Ovary (tissue), 3 donors: ENCODE data around the gene ASIC2.

Source experiments
- POLR2A ChIP-seq: fragments of 450-650 bp; IDR thresholded peaks from one replicate; pipeline ENCODE4 v1.6.1; 2017; ENCODE audit warnings: antibody characterized with exemption, mild to moderate bottlenecking, moderate library complexity
- TF ChIP-seq, protein P1 (sequence below), 3 donors: fragments of 450-650 bp in 2 of 3; fragments of 200-600 bp in 1 of 3; IDR thresholded peaks; one replicate each; pipeline versions ENCODE4 v1.5.1 to v1.8.0; 2016 to 2022; ENCODE audit warnings: antibody characterized with exemption in 3 of 3, mild to moderate bottlenecking in 1 of 3
- donor health status: DM: no; HTN: no; CAD: no.

DNA sequence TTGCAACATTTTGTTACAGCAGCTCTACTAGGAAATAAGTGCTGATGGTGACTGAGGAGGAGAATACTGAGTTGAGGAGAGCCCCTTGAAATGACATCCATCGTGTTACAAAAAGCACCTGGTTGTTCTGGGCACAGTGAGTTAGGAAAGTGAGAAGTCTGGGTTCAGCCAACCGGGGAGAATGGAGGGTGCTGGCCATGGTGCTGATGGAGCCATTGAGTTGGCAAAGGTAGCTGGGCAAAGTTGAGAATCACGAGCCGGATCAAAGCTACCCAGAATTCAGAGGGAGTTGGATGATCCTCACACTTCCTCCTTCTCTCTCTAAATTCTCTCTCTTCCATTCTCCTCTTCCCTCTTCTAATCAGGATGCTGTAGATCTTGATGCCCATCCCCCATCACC, 35.0 kb upstream of the ASIC2 start:
- TF ChIP-seq, protein P1, sequence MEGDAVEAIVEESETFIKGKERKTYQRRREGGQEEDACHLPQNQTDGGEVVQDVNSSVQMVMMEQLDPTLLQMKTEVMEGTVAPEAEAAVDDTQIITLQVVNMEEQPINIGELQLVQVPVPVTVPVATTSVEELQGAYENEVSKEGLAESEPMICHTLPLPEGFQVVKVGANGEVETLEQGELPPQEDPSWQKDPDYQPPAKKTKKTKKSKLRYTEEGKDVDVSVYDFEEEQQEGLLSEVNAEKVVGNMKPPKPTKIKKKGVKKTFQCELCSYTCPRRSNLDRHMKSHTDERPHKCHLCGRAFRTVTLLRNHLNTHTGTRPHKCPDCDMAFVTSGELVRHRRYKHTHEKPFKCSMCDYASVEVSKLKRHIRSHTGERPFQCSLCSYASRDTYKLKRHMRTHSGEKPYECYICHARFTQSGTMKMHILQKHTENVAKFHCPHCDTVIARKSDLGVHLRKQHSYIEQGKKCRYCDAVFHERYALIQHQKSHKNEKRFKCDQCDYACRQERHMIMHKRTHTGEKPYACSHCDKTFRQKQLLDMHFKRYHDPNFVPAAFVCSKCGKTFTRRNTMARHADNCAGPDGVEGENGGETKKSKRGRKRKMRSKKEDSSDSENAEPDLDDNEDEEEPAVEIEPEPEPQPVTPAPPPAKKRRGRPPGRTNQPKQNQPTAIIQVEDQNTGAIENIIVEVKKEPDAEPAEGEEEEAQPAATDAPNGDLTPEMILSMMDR (IDR thresholded peaks at IDR 0.05), result no peak
- TF ChIP-seq POLR2A, result no peak
